SU-DHL-6 (cell line): ENCODE measurements around the gene PIGR.
A peak's percentile ranks its signal among the peaks of the same experiment; 100 is the strongest.

Experiments used
- H2AFZ ChIP-seq: fragments of 200-600 bp; sonication (generic); 2 replicates; pipeline ENCODE4 v1.6.1; 2014; ENCODE audit warnings: low read depth, mild to moderate bottlenecking, moderate library complexity, mixed read lengths, antibody characterized with exemption, low read length; ENCODE audit not compliant: severe bottlenecking
- H3F3A ChIP-seq: fragments of 200-600 bp; shearing (Covaris generic); 2 replicates; pipeline ENCODE4 v1.6.0; 2016; ENCODE audit warnings: antibody characterized with exemption, mild to moderate bottlenecking; ENCODE audit not compliant: insufficient read depth
- H3K27ac ChIP-seq: fragments of 200-600 bp; sonication (generic); 2 replicates; pipeline ENCODE4 v1.5.1; 2016; ENCODE audit warnings: low read depth, mild to moderate bottlenecking, low read length, moderate library complexity, mixed read lengths
- H3K27me3 ChIP-seq: fragments of 200-600 bp; sonication (generic), shearing (Covaris generic); 2 replicates; pipeline ENCODE4 v1.6.0; 2014; ENCODE audit warnings: mild to moderate bottlenecking, low read length
- H3K36me3 ChIP-seq: fragments of 200-600 bp; sonication (generic); 2 replicates; pipeline ENCODE4 v1.6.1; 2014; ENCODE audit warnings: mild to moderate bottlenecking, low read length, mixed read lengths
- H3K4me2 ChIP-seq: fragments of 300-600, 200-600 bp; shearing (Covaris generic), sonication (generic); 2 replicates; pipeline ENCODE4 v1.6.0; 2014; ENCODE audit warnings: low read length, low read depth, mild to moderate bottlenecking; ENCODE audit not compliant: poor library complexity, severe bottlenecking
- H3K4me3 ChIP-seq: fragments of 200-600 bp; sonication (generic); 2 replicates; pipeline ENCODE4 v1.5.1; 2014; ENCODE audit warnings: antibody characterized with exemption, low read length, mild to moderate bottlenecking, mixed read lengths; ENCODE audit not compliant: insufficient read depth, poor library complexity, severe bottlenecking
- H3K79me2 ChIP-seq: fragments of 200-600 bp; sonication (generic); 2 replicates; pipeline ENCODE4 v1.6.1; 2014; ENCODE audit warnings: mild to moderate bottlenecking, low read length, moderate library complexity; ENCODE audit not compliant: insufficient read depth
- H3K9ac ChIP-seq: fragments of 200-600 bp; sonication (generic); 2 replicates; pipeline ENCODE4 v1.7.0; 2014; ENCODE audit warnings: mild to moderate bottlenecking, low read length
- H3K9me2 ChIP-seq: fragments of 200-600 bp; sonication (generic); replicated peaks from 2 replicates; pipeline ENCODE4 v1.6.1; 2014; ENCODE audit warnings: low read length; ENCODE audit not compliant: insufficient read depth
- H3K9me3 ChIP-seq: fragments of 200-600 bp; sonication (generic); 2 replicates; pipeline ENCODE4 v1.6.1; 2014; ENCODE audit warnings: low read length, mixed read lengths; ENCODE audit not compliant: insufficient read depth
- H4K20me1 ChIP-seq: fragments of 200-600 bp; sonication (generic); 2 replicates; pipeline ENCODE4 v1.6.1; 2014; ENCODE audit warnings: low read depth, mild to moderate bottlenecking, antibody characterized with exemption, low read length, moderate library complexity, mixed read lengths
- EZH2phosphoT487 ChIP-seq: fragments of 200-600 bp; sonication (generic), shearing (Covaris generic); conservative IDR thresholded peaks from 2 replicates; pipeline ENCODE4 v1.6.1; 2018; ENCODE audit warnings: mild to moderate bottlenecking, antibody characterized with exemption, low read length, moderate library complexity, mixed read lengths
- TF ChIP-seq, protein P1 (sequence below): fragments of 200-600 bp; sonication (generic); IDR thresholded peaks from one replicate; pipeline ENCODE4 v1.5.1; 2017; ENCODE audit warnings: antibody characterized with exemption, mild to moderate bottlenecking, low read length, moderate library complexity; ENCODE audit not compliant: insufficient read depth, poor library complexity, severe bottlenecking

The PIGR gene

DNA sequence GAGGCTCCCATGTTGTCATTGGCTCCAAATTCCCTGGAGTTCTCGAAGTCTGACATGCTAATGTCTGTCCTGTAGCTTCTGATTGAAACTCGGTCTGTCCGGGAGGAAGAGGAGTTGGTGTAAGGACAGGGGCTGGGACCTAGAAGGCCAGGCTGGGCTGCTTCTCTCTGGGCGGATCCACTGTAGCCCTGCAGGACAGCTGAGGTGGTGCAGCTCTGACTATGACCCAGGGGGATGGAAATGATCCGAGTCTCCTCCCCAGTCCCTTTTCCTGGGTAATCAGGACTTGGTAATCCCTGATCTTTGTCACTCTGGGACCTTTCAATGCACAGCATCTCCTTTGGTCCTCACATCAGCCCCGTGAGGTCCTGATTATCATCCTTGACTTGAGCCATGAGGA, 14.6 kb downstream of the PIGR start:
- TF ChIP-seq, protein P1, sequence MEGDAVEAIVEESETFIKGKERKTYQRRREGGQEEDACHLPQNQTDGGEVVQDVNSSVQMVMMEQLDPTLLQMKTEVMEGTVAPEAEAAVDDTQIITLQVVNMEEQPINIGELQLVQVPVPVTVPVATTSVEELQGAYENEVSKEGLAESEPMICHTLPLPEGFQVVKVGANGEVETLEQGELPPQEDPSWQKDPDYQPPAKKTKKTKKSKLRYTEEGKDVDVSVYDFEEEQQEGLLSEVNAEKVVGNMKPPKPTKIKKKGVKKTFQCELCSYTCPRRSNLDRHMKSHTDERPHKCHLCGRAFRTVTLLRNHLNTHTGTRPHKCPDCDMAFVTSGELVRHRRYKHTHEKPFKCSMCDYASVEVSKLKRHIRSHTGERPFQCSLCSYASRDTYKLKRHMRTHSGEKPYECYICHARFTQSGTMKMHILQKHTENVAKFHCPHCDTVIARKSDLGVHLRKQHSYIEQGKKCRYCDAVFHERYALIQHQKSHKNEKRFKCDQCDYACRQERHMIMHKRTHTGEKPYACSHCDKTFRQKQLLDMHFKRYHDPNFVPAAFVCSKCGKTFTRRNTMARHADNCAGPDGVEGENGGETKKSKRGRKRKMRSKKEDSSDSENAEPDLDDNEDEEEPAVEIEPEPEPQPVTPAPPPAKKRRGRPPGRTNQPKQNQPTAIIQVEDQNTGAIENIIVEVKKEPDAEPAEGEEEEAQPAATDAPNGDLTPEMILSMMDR: no peak
- no peak for TF ChIP-seq EZH2phosphoT487
- no peaks in the 10 kb centered on the region for H3K27me3 ChIP-seq
- H3K4me3 ChIP-seq: no peak overlapping the region
- H3K36me3 ChIP-seq: no peaks in the 10 kb centered on the region
- no peaks in the 10 kb centered on the region for H3K9me3 ChIP-seq
- no peaks in the 10 kb centered on the region for H3K79me2 ChIP-seq
- no peaks in the 10 kb centered on the region for H4K20me1 ChIP-seq
- no peak overlapping the region for H2AFZ ChIP-seq
- H3F3A ChIP-seq: 0 out of 2 replicates have a peak, but pooled peaks cover 8% of the 10 kb centered on the region
- H3K27ac ChIP-seq: no peak overlapping the region
- H3K9ac ChIP-seq: no peak overlapping the region
- no peaks in the 10 kb centered on the region for H3K9me2 ChIP-seq
- no peak overlapping the region for H3K4me2 ChIP-seq

DNA sequence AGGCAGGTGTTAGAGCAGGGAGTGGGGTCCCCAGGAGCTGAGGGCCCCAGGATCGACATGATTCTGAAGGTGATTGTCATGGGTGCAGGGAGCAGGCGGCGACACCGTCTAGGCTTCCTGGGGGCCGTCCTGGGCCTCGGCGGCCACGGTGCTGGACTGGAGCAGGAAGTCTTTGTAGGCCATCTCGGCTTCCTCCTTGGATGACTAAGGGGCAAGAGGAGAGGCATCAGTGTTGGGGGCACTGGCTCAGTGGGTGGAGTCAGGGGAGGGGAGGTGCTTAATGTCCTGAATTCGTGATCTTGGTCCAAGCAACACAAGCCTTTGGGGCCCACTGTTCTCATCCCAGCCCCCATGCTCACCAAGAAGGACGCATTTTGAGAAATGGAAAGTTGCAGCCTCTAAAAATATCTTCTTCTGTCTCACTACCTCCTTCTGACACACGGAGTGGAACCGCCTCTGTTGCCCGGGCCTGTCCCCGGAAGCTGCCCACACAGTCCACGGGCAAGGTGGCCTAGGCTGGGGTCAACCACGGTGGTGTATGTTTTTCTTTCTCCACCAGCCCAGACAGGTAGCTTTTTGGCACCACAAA, 16.0 kb downstream of the PIGR start:
- TF ChIP-seq, protein P1: no peak
- no peak for TF ChIP-seq EZH2phosphoT487
- Histone ChIP-seq H3F3A (0 out of 2 replicates have a peak, but pooled peaks cover 8% of the 10 kb centered on the region), H3K9ac (peak overlapping the region; percentile 26; the same call in 1 of the 2 replicates), H3K27me3 (no peaks in the 10 kb centered on the region), H3K9me2 (no peaks in the 10 kb centered on the region), H2AFZ (peak overlapping the region; percentile 75), H3K79me2 (no peaks in the 10 kb centered on the region), H3K4me2 (peak overlapping the region; percentile 48), H3K27ac (peak overlapping the region; percentile 66), H3K36me3 (no peaks in the 10 kb centered on the region), H3K4me3 (peak overlapping the region; percentile 8), H3K9me3 (no peaks in the 10 kb centered on the region), H4K20me1 (no peaks in the 10 kb centered on the region)

DNA sequence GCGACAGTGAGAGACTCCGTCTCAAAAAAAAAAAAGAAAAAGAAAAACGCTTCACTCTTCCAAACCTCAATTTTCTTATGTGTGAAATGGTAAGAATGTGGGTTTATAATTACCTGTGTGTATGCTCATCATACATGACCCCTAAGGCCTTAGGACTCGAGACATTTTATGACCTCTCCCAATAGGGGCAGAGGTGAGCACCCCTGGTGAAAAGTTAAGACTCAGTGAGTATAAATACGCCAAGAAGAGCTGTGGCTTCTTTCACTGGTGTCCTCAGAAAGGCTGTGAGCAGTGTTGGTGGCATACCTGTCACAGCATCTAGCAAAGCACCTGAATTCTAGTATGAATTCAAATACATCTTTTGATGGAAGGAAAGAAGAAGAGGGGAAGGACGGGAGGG, 16.7 kb downstream of the PIGR start:
- TF ChIP-seq, protein P1: peak; percentile 11
- no peak for TF ChIP-seq EZH2phosphoT487
- no peaks in the 10 kb centered on the region for H3K36me3 ChIP-seq
- no peaks in the 10 kb centered on the region for H4K20me1 ChIP-seq
- H2AFZ ChIP-seq: peak overlapping the region; percentile 75
- no peaks in the 10 kb centered on the region for H3K79me2 ChIP-seq
- H3K4me2 ChIP-seq: peak overlapping the region; percentile 48
- H3K9me2 ChIP-seq: no peaks in the 10 kb centered on the region
- no peak overlapping the region for H3K4me3 ChIP-seq
- peak overlapping the region; percentile 26; the same call in 1 of the 2 replicates for H3K9ac ChIP-seq
- H3K27ac ChIP-seq: peak overlapping the region; percentile 66
- no peaks in the 10 kb centered on the region for H3K9me3 ChIP-seq
- H3K27me3 ChIP-seq: no peaks in the 10 kb centered on the region
- peaks cover 14% of the 10 kb centered on the region; the same call in 1 of the 2 replicates for H3F3A ChIP-seq
